PFSK-1 (cell line): ENCODE results near the gene DAAM2.

Experiments
- FOXP2 ChIP-seq: optimal IDR thresholded peaks from 2 replicates; pipeline ENCODE3; 2011; ENCODE audit warnings: borderline replicate concordance, control low read depth, inconsistent platforms; ENCODE audit not compliant: insufficient read depth; ENCODE audit errors: extremely low read length, extremely low read depth
- POLR2AphosphoS5 ChIP-seq: IDR thresholded peaks from 2 replicates; pipeline ENCODE4 v1.6.1; 2012; ENCODE audit warnings: low read depth, mild to moderate bottlenecking, control low read depth, low read length, moderate library complexity
- SIN3A ChIP-seq: IDR thresholded peaks from 2 replicates; pipeline ENCODE4 v1.6.1; 2012; ENCODE audit warnings: mild to moderate bottlenecking, low read length, moderate library complexity, borderline replicate concordance; ENCODE audit not compliant: insufficient read depth
- TAF1 ChIP-seq: IDR thresholded peaks from 2 replicates; pipeline ENCODE4 v1.6.1; 2012; ENCODE audit warnings: low read length, control low read depth, borderline replicate concordance; ENCODE audit not compliant: insufficient read depth
- TF ChIP-seq, protein P1 (sequence below), 2 experiments: IDR thresholded peaks; 2 replicates each; pipeline versions ENCODE4 v1.6.1 to v1.8.0; 2011 to 2012; ENCODE audit warnings: low read depth in 2 of 2, low read length in 2 of 2, control low read depth in 1 of 2, inconsistent platforms in 1 of 2, mild to moderate bottlenecking in 1 of 2, moderate library complexity in 1 of 2; ENCODE audit not compliant: insufficient read depth in 1 of 2

The DAAM2 gene

DNA sequence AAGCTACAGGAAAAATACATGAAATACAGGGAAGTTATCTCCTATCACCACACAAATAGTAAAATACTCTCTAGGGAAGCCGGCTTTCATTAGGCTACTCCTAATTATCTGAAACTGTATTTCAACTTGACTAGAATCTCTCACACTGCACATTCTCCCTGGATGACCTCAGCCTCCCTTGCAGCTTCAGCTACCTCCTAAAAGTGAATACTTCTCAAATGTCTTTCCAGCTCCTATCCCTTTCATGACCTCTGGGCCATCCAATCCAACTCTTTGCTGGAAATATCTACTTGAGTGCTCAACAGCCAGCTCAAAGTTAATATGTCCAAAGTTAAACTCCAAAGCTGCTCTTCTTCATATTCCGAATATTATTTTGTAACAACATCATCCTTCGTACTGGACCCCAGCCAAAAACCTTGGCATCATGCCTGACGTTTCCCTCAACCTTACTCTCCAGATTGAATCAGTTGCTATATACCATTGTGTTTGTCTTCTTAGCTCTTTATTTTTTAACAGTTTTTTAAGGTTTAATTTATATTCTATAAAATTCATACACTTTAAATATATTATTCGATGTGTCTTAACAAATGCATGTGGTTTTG is 37.6 kb upstream of the DAAM2 start:
- TF ChIP-seq TAF1: no peak
- TF ChIP-seq POLR2AphosphoS5: no peak
- no peak for TF ChIP-seq SIN3A
- TF ChIP-seq, protein P1, sequence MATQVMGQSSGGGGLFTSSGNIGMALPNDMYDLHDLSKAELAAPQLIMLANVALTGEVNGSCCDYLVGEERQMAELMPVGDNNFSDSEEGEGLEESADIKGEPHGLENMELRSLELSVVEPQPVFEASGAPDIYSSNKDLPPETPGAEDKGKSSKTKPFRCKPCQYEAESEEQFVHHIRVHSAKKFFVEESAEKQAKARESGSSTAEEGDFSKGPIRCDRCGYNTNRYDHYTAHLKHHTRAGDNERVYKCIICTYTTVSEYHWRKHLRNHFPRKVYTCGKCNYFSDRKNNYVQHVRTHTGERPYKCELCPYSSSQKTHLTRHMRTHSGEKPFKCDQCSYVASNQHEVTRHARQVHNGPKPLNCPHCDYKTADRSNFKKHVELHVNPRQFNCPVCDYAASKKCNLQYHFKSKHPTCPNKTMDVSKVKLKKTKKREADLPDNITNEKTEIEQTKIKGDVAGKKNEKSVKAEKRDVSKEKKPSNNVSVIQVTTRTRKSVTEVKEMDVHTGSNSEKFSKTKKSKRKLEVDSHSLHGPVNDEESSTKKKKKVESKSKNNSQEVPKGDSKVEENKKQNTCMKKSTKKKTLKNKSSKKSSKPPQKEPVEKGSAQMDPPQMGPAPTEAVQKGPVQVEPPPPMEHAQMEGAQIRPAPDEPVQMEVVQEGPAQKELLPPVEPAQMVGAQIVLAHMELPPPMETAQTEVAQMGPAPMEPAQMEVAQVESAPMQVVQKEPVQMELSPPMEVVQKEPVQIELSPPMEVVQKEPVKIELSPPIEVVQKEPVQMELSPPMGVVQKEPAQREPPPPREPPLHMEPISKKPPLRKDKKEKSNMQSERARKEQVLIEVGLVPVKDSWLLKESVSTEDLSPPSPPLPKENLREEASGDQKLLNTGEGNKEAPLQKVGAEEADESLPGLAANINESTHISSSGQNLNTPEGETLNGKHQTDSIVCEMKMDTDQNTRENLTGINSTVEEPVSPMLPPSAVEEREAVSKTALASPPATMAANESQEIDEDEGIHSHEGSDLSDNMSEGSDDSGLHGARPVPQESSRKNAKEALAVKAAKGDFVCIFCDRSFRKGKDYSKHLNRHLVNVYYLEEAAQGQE (IDR thresholded peaks at IDR 0.05; ENCODE audit: insufficient read depth in 1 of 2, low read depth in 2 of 2, low read length in 2 of 2): no peak
- TF ChIP-seq FOXP2: no peak

DNA sequence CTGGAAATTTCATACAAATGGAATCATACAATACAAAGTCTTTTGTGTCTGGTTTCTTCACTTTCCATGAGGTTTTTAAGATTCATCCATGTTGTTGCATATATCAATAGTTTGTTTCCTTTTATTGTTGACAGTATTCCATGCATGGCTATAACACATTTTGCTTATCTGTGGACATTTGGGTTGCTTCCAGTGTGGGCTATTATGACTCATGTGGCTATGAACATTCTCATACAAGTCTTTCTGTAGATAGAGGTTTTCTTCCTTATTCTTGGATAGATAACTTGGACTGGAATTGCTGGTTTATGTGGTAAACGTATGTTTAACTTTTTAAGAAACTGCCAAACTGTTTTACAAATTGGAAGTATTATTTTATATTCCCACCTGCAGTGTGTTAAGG is 36.9 kb upstream of the DAAM2 start:
- no peak for TF ChIP-seq TAF1

DNA sequence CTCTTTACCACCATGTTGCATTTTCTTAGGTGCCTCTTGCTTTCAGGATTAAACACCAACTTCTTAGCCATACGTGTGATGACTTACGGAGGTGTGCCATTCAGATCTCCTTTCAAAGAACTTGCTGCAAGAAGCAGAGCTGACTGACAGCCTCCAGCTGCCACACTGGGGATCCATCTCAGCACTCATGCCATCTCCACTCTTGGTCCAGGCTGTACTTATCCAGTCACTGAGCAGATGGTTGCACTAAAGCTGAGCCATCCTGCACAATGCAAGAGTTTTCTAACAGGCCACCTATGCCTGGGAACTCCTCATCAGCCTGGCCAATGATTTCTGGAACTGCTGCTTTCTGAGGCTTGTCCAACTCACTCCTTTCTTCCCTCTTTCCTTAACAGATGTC is 35.6 kb upstream of the DAAM2 start:
- TF ChIP-seq, protein P1 (IDR thresholded peaks at IDR 0.05; ENCODE audit: insufficient read depth in 1 of 2, low read depth in 2 of 2, low read length in 2 of 2): no peak
- no peak for TF ChIP-seq TAF1
- TF ChIP-seq POLR2AphosphoS5: no peak
- no peak for TF ChIP-seq FOXP2
- no peak for TF ChIP-seq SIN3A

DNA sequence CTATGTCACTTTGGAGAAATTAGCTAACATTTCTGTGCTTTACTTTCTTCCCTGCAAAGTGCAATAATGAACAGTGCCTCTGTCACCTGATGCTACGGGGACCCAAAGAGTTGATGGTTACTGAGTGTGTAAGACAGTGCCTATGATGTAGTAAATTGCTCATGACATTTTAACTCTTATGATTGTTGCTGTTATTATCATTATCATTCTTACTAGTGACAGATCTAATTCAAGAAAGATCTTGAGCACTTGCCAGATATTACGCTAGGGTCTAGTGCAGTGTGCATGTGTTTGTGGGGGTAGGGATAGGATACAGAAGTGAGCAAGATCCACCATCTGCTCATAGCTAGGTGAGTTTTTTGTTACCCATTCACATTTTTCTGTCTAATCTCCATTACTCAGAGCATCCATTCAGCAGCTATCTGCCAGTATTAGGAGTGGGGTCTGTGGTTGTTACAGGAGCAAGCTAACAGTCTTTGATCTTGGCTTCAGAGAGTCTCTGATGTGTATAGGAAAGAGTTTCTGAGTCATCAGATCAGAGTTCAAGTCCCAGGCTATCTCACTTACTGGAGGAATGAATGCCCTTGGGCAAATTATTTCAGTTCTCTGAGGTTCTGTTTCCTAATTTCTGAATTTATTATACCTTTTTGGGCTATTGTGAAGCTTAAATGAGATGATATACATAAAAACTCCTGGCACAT is 33.1 kb upstream of the DAAM2 start:
- TF ChIP-seq, protein P1 (IDR thresholded peaks at IDR 0.05; ENCODE audit: insufficient read depth in 1 of 2, low read depth in 2 of 2, low read length in 2 of 2): no peak
- no peak for TF ChIP-seq POLR2AphosphoS5
- TF ChIP-seq TAF1: no peak
- no peak for TF ChIP-seq FOXP2
- no peak for TF ChIP-seq SIN3A

DNA sequence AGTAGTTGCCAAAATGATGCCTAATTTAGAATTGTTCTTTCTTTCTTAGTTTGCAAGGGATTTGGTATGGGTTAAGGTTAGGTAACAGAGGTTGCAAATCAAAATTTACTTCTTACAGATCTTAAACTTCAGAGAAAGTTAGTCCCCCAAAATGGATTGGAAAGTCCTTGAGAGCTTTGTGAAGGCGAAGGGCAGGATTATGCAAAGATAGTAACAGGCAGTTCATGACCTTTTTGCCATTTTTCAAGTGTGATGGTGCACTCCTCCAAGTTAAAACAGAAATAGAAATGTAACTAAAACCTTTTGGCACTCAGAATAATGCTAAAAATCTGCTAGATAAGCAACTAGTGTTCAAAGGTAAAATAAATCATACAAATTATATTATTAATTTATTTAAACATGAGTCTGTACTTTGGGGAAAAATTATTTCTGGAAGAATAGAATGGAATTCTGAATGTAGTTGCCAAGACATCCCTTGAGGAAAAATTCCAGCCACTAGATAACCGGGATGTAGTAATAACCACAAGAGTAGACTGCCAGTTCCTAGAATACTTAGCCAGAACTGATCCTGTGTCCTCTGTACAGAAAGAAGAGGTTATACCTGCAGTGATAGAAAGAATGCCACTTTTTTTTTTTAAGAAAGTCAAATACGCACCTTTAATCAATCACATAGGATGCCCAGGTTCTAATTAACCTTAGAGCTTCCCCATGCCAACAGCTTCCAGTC is 31.8 kb upstream of the DAAM2 start:
- TF ChIP-seq TAF1 (no peak), SIN3A (no peak), POLR2AphosphoS5 (no peak), FOXP2 (no peak)
- TF ChIP-seq, protein P1 (IDR thresholded peaks at IDR 0.05; ENCODE audit: insufficient read depth in 1 of 2, low read depth in 2 of 2, low read length in 2 of 2): no peak
